Endodermal cell (in vitro differentiated cells): ENCODE measurements around the gene NRIP2. TPM values are rescaled to one million over a fixed set of nuclear protein-coding genes. Genes with fewer than 3 reads are reported as not detected.

Source experiments
- DNase-seq: peaks from one replicate; pipeline ENCODE4 v3.0.0-alpha.2; 2017
- H3K27ac ChIP-seq: 2 replicates; pipeline ENCODE4 v1.5.1; 2013; ENCODE audit warnings: mild to moderate bottlenecking, low read depth, low read length, moderate library complexity
- H3K27me3 ChIP-seq: 2 replicates; pipeline ENCODE4 v1.6.1; 2013; ENCODE audit warnings: mild to moderate bottlenecking, low read length, moderate library complexity; ENCODE audit not compliant: insufficient read depth, control insufficient read depth, poor library complexity, severe bottlenecking
- H3K36me3 ChIP-seq: 2 replicates; pipeline ENCODE4 v1.7.0; 2013; ENCODE audit warnings: mild to moderate bottlenecking, low read length, moderate library complexity; ENCODE audit not compliant: control insufficient read depth, insufficient read depth
- H3K4me1 ChIP-seq: one replicate; pipeline ENCODE4 v1.7.0; 2013; ENCODE audit warnings: low read length; ENCODE audit not compliant: control insufficient read depth, insufficient read depth
- H3K4me3 ChIP-seq: 2 replicates; pipeline ENCODE4 v1.5.1; 2013; ENCODE audit warnings: mild to moderate bottlenecking, low read length, moderate library complexity
- H3K9ac ChIP-seq: 2 replicates; pipeline ENCODE4 v1.6.1; 2013; ENCODE audit warnings: mild to moderate bottlenecking, low read length, moderate library complexity; ENCODE audit not compliant: poor library complexity, severe bottlenecking; ENCODE audit errors: extremely low read depth
- H3K9me3 ChIP-seq: 2 replicates; pipeline ENCODE4 v1.6.1; 2013; ENCODE audit warnings: mild to moderate bottlenecking, low read length, moderate library complexity; ENCODE audit not compliant: control insufficient read depth
- H3K27ac Mint-ChIP-seq: 2 replicates; pipeline ENCODE4 v1.8.0; 2020; ENCODE audit warnings: mixed read lengths
- H3K27me3 Mint-ChIP-seq: 2 replicates; pipeline ENCODE4 v1.8.0; 2021; ENCODE audit warnings: mild to moderate bottlenecking, mixed read lengths; ENCODE audit not compliant: insufficient read depth
- H3K36me3 Mint-ChIP-seq: 2 replicates; pipeline ENCODE4 v1.8.0; 2020; ENCODE audit warnings: low read depth, mixed read lengths
- H3K4me1 Mint-ChIP-seq: 2 replicates; pipeline ENCODE4 v1.8.0; 2020; ENCODE audit warnings: mixed read lengths
- H3K4me3 Mint-ChIP-seq: 2 replicates; pipeline ENCODE4 v1.8.0; 2020; ENCODE audit warnings: mild to moderate bottlenecking, moderate library complexity, mixed read lengths
- H3K9me3 Mint-ChIP-seq: 2 replicates; pipeline ENCODE4 v1.8.0; 2020; ENCODE audit warnings: mild to moderate bottlenecking, mixed read lengths
- WGBS, 2 experiments: methylation state at CpG; one replicate each; pipeline versions ENCODE4 v1.1.5 to v1.1.7; 2013; ENCODE audit warnings: missing lambda C conversion rate in 2 of 2, mixed read lengths in 1 of 2; ENCODE audit not compliant: insufficient coverage in 1 of 2, insufficient read length in 1 of 2; 5-methylcytosine and 5-hydroxymethylcytosine counted together
- total RNA-seq, 2 donors: library from RNA; stranded (reverse); fragmentation: NEBNext Ultra II Directional in 1 of 2; extraction: Animal tissue kit (Norgen Biotek cat#: 25700) in 1 of 2; gene quantifications; 2 replicates in 1 of 2; 3 replicates in 1 of 2; pipeline ENCODE4 v1.2.1, GENCODE V29; 2021
- TF ChIP-seq, protein P1 (sequence below): fragments of 200-600 bp; sonication (generic); conservative IDR thresholded peaks from 2 replicates; pipeline ENCODE4 v1.5.0; 2021; ENCODE audit warnings: antibody characterized with exemption, mild to moderate bottlenecking

The NRIP2 gene
- total RNA-seq, 2 donors from 2014 or later = not detected

DNA sequence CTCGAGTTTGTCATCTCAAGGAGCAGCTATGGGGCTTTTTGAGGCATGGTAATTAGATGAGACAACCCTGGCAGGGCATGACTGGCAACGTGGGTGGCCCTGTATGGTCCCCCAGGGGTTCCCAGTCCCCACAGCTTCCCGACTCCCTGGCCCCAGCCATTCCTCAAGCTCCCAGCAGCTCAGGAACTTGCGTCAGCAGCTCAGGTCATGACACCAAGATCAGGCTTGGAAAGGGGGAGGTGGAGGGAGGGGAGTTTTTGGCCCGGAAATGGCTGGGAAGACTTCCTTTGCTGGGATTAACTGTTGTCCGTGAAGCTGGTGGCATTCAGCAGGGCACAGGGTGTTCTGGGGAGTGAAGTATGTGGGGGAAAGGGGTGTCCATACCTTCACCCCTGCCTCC lies 10.4 kb upstream of the NRIP2 start:
- H3K4me1 Mint-ChIP-seq = peaks cover 16% of the 10 kb centered on the region
- Histone ChIP-seq H3K4me3 (no peak overlapping the region), H3K27me3 (no peaks in the 10 kb centered on the region), H3K36me3 (no peaks in the 10 kb centered on the region), H3K4me1 (peaks cover 5% of the 10 kb centered on the region), H3K9me3 (no peaks in the 10 kb centered on the region), H3K9ac (no peak overlapping the region), H3K27ac (peak overlapping the region; percentile 47)
- DNase-seq = peak; percentile 70
- no peak overlapping the region for H3K27ac Mint-ChIP-seq
- H3K4me3 Mint-ChIP-seq = no peak overlapping the region
- 43 to 69% methylated on average over 1 to 6 of the region's 6 CpGs for WGBS, 2 experiments
- peaks cover 4% of the 10 kb centered on the region for H3K36me3 Mint-ChIP-seq
- H3K9me3 Mint-ChIP-seq = no peaks in the 10 kb centered on the region
- peaks cover 8% of the 10 kb centered on the region for H3K27me3 Mint-ChIP-seq
- TF ChIP-seq, protein P1, sequence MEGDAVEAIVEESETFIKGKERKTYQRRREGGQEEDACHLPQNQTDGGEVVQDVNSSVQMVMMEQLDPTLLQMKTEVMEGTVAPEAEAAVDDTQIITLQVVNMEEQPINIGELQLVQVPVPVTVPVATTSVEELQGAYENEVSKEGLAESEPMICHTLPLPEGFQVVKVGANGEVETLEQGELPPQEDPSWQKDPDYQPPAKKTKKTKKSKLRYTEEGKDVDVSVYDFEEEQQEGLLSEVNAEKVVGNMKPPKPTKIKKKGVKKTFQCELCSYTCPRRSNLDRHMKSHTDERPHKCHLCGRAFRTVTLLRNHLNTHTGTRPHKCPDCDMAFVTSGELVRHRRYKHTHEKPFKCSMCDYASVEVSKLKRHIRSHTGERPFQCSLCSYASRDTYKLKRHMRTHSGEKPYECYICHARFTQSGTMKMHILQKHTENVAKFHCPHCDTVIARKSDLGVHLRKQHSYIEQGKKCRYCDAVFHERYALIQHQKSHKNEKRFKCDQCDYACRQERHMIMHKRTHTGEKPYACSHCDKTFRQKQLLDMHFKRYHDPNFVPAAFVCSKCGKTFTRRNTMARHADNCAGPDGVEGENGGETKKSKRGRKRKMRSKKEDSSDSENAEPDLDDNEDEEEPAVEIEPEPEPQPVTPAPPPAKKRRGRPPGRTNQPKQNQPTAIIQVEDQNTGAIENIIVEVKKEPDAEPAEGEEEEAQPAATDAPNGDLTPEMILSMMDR = no peak

GRCh38 chr12:2844786-2845185 lies 10.0 kb upstream of the NRIP2 start:
- peaks cover 7% of the 10 kb centered on the region for H3K36me3 Mint-ChIP-seq
- Histone ChIP-seq H3K27ac (no peak overlapping the region), H3K9ac (no peak overlapping the region), H3K4me1 (peaks cover 5% of the 10 kb centered on the region), H3K36me3 (no peaks in the 10 kb centered on the region), H3K27me3 (no peaks in the 10 kb centered on the region), H3K9me3 (no peaks in the 10 kb centered on the region), H3K4me3 (no peak overlapping the region)
- H3K27ac Mint-ChIP-seq = no peak overlapping the region
- DNase-seq = no peak
- H3K27me3 Mint-ChIP-seq = peaks cover 8% of the 10 kb centered on the region
- no peaks in the 10 kb centered on the region for H3K9me3 Mint-ChIP-seq
- TF ChIP-seq, protein P1 = no peak
- WGBS, 2 experiments = 91 to 95% methylated on average over 8 to 9 of the region's 9 CpGs
- H3K4me3 Mint-ChIP-seq = no peak overlapping the region
- H3K4me1 Mint-ChIP-seq = peaks cover 15% of the 10 kb centered on the region

GRCh38 chr12:2842948-2843347 lies 8.1 kb upstream of the NRIP2 start:
- no peaks in the 10 kb centered on the region for H3K9me3 Mint-ChIP-seq
- H3K4me3 Mint-ChIP-seq = no peak overlapping the region
- no peaks in the 10 kb centered on the region for H3K27me3 ChIP-seq
- no peak overlapping the region for H3K9ac ChIP-seq
- peaks cover 14% of the 10 kb centered on the region for H3K36me3 Mint-ChIP-seq
- H3K27ac ChIP-seq = no peak overlapping the region
- H3K27ac Mint-ChIP-seq = no peak overlapping the region
- DNase-seq = no peak
- peaks cover 5% of the 10 kb centered on the region for H3K4me1 ChIP-seq
- H3K9me3 ChIP-seq = no peaks in the 10 kb centered on the region
- no peaks in the 10 kb centered on the region for H3K36me3 ChIP-seq
- peaks cover 3% of the 10 kb centered on the region for H3K27me3 Mint-ChIP-seq
- 86 to 100% methylated on average over 1 to 5 of the region's 5 CpGs for WGBS, 2 experiments
- H3K4me1 Mint-ChIP-seq = peaks cover 15% of the 10 kb centered on the region
- H3K4me3 ChIP-seq = no peak overlapping the region
- TF ChIP-seq, protein P1 = no peak
